T-helper 22 cell (primary cell): ENCODE data around the gene SFRP2.

ENCODE experiments used
- DNase-seq: peaks from one replicate; pipeline ENCODE4 v3.0.0-alpha.2; 2020; ENCODE audit warnings: low read depth

Gene SFRP2

GRCh38 chr4:153794006-153794405 lies 5.1 kb upstream of the SFRP2 start:
- no peak for DNase-seq

GRCh38 chr4:153792618-153793247 lies 3.9 kb upstream of the SFRP2 start:
- DNase-seq = no peak

- no peak for DNase-seq
Measured at GRCh38 chr4:153791746-153792617, 3.1 kb upstream of the SFRP2 start.

GRCh38 chr4:153790962-153791551 lies 2.2 kb upstream of the SFRP2 start:
- DNase-seq = no peak

GRCh38 chr4:153790500-153790865 lies 1.6 kb upstream of the SFRP2 start:
- no peak for DNase-seq

- no peak for DNase-seq
Measured at GRCh38 chr4:153789741-153790499, 1.0 kb upstream of the SFRP2 start.

- DNase-seq = no peak
Measured at GRCh38 chr4:153788051-153788412, 851 bp downstream of the SFRP2 start.

- no peak for DNase-seq
Measured at GRCh38 chr4:153787575-153787974, 1.3 kb downstream of the SFRP2 start.

- no peak for DNase-seq
Measured at GRCh38 chr4:153787061-153787560, 1.8 kb downstream of the SFRP2 start.

GRCh38 chr4:153785910-153786721 lies 2.8 kb downstream of the SFRP2 start:
- no peak for DNase-seq

- no peak for DNase-seq
Measured at GRCh38 chr4:153784166-153784699, 4.7 kb downstream of the SFRP2 start.

GRCh38 chr4:153782581-153782980 lies 6.3 kb downstream of the SFRP2 start:
- DNase-seq = no peak

- no peak for DNase-seq
Measured at GRCh38 chr4:153781717-153782416, 7.0 kb downstream of the SFRP2 start.

GRCh38 chr4:153781280-153781679 lies 7.6 kb downstream of the SFRP2 start:
- no peak for DNase-seq

GRCh38 chr4:153780876-153781275 lies 8.0 kb downstream of the SFRP2 start:
- no peak for DNase-seq

- DNase-seq = no peak
Measured at GRCh38 chr4:153780221-153780620, 8.7 kb downstream of the SFRP2 start.

- no peak for DNase-seq
Measured at GRCh38 chr4:153778383-153778782, 10.5 kb downstream of the SFRP2 start.

- DNase-seq = no peak
Measured at GRCh38 chr4:153777421-153777820, 11.5 kb downstream of the SFRP2 start.

- no peak for DNase-seq
Measured at GRCh38 chr4:153776601-153777000, 12.3 kb downstream of the SFRP2 start.

- DNase-seq = no peak
Measured at GRCh38 chr4:153773236-153773690, 15.6 kb downstream of the SFRP2 start.
